Endothelial cell of umbilical vein (primary cell): ENCODE results near the gene CLDN3.

ENCODE experiments used
- EZH2 ChIP-seq: IDR thresholded peaks from 2 replicates; pipeline ENCODE4 v1.6.1; 2012; ENCODE audit warnings: borderline replicate concordance, low read depth, mild to moderate bottlenecking, moderate library complexity, low read length, inconsistent platforms; ENCODE audit not compliant: severe bottlenecking
- GATA2 ChIP-seq: IDR thresholded peaks from 2 replicates; pipeline ENCODE4 v1.7.0; 2011; ENCODE audit warnings: low read depth, mild to moderate bottlenecking, moderate library complexity, mixed read lengths, low read length; ENCODE audit not compliant: insufficient read length, insufficient read depth
- POLR2AphosphoS5 ChIP-seq: IDR thresholded peaks from 2 replicates; pipeline ENCODE4 v1.6.1; 2012; ENCODE audit warnings: low read depth, mild to moderate bottlenecking, control low read depth, low read length, moderate library complexity; ENCODE audit not compliant: insufficient read depth
- TF ChIP-seq, protein P1 (sequence below), 2 donors: IDR thresholded peaks; 1 replicate in 1 of 2; 2 replicates in 1 of 2; pipeline ENCODE4 v1.5.1; 2011; ENCODE audit warnings: low read length in 2 of 2, mild to moderate bottlenecking in 2 of 2, moderate library complexity in 2 of 2, control low read depth in 1 of 2, inconsistent platforms in 1 of 2, low read depth in 1 of 2; ENCODE audit not compliant: insufficient read depth in 1 of 2; ENCODE audit errors: extremely low read depth in 1 of 2
- TF ChIP-seq, protein P2 (sequence below): IDR thresholded peaks from 2 replicates; pipeline ENCODE4 v1.6.1; 2011; ENCODE audit not compliant: insufficient read depth, insufficient read length

DNA sequence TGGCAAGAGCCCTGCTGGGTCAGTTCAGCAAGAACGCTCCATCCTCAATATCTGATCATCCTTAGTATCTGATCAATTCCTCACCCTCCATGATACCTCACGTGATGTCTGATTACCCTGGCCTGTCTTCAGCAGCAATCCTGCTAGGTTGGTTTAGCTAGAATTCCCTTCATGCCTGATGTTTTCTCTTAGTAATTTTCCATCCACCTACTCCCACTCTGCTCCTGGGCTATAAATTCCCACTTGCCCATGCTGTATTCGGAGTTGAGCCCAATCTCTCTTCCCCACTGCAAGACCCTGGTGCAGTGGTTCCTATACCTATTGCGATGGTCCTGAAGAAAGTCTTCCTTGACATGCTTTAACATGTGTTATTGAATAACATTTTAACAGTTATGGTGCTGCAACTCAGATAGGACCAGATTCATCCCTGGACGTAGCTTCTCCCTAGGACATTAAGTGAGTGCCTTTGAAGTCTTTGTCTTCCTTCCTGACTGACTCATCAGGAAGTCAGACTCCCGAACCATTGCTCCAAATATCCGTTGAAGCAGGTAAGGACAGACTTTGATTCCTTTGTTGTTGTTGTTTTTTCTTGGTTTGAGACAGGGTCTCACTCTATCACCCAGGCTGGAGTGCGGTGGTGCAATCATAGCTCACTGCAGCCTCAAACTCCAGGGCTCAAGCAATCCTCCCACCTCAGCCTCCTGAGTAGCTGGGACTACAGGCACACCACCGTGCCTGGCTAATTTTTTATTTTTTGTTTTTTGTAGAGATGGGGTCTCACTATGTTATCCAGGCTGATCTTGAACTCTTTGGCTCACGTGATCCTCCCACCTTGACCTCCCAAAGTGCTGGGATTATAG, 29.4 kb upstream of the CLDN3 start:
- no peak for TF ChIP-seq POLR2AphosphoS5
- no peak for TF ChIP-seq EZH2
- TF ChIP-seq, protein P1, sequence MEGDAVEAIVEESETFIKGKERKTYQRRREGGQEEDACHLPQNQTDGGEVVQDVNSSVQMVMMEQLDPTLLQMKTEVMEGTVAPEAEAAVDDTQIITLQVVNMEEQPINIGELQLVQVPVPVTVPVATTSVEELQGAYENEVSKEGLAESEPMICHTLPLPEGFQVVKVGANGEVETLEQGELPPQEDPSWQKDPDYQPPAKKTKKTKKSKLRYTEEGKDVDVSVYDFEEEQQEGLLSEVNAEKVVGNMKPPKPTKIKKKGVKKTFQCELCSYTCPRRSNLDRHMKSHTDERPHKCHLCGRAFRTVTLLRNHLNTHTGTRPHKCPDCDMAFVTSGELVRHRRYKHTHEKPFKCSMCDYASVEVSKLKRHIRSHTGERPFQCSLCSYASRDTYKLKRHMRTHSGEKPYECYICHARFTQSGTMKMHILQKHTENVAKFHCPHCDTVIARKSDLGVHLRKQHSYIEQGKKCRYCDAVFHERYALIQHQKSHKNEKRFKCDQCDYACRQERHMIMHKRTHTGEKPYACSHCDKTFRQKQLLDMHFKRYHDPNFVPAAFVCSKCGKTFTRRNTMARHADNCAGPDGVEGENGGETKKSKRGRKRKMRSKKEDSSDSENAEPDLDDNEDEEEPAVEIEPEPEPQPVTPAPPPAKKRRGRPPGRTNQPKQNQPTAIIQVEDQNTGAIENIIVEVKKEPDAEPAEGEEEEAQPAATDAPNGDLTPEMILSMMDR (IDR thresholded peaks at IDR 0.05; ENCODE audit: extremely low read depth in 1 of 2, insufficient read depth in 1 of 2, low read depth in 1 of 2, low read length in 2 of 2), result no peak
- TF ChIP-seq, protein P2, sequence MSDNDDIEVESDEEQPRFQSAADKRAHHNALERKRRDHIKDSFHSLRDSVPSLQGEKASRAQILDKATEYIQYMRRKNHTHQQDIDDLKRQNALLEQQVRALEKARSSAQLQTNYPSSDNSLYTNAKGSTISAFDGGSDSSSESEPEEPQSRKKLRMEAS, result no peak
- TF ChIP-seq GATA2, result no peak
